GM18870 (cell line): Measurements from ENCODE around the gene RGS21.

Experiments
- ATAC-seq: cut with Tn5 transposase; IDR thresholded peaks from one replicate; pipeline ENCODE4 v1.9.1; 2021; ENCODE audit warnings: moderate library complexity; ENCODE audit not compliant: unreplicated experiment

RGS21 gene

DNA sequence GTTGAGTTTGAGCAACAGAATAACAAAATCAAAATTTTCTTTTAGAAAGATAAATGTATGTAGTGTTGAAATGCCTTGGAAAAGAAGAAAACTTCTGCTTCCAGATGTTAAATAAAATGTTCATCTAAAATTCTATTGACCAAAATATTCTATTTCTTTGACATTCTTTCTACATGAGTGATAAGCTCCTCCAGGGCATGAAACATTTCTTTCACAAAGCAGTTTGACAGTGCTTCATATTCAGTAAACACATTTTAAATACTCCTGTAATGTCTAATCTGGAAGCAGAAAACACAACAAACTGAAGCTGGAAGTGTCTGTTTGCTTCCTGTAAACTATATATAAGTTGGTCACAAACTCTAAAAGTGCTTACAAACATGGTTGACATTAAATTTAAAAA is 61.5 kb downstream of the RGS21 start:
- no peak for ATAC-seq

DNA sequence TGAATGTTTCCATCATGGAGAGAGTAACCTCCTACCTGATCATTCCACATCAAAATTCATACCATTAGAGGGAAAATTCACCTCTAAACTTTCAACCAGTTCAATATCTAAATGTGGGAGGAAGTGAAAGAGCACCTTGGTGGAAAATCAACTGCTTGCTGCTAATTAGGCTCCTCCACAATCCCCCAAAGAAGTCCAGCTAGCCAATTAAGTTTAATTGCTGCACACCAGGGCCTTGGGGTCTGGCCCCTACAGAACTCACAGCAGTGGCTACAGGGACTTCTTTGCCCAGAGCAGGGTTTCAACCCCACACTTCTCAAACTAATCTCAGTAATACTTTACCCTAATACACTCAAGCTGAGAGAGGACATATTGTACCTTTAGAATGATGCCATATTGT is 62.1 kb downstream of the RGS21 start:
- ATAC-seq: no peak

DNA sequence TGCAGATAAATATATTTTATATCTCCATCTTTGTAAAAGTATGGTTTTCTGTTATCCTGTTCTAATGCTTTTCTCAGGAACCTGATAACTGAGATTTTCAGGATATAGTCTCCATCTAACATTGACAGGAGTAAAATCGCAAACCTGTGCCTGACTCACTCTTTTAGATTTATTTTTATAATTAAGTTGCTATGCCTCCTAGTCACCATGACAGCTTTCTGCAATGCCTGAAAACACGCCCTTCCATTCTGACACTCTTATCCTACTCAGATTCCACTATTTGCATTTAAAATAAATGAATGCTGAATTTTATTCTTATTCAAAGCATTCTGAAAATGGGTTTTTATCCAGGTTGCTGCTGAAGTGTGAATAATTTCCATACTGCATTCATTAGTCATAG is 62.8 kb downstream of the RGS21 start:
- no peak for ATAC-seq

DNA sequence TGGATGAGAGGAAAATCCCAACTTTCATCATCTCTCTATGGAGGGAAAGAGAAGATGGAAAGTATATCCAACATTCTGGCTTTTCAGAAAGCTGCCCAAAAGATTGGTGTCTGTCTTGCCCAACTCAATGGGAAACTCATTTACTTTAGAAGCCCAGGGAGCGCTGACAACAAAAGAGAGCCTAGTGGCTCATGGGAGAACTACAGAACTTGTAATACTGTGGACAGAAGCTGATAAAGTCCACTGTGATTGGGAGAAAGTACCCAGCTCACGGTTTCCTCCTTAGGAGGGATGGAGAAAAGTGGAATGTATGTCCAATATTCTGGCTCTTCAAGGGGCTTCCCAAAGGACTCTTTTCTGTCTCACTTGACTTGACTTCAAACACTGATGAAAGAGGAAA is 66.0 kb downstream of the RGS21 start:
- no peak for ATAC-seq

DNA sequence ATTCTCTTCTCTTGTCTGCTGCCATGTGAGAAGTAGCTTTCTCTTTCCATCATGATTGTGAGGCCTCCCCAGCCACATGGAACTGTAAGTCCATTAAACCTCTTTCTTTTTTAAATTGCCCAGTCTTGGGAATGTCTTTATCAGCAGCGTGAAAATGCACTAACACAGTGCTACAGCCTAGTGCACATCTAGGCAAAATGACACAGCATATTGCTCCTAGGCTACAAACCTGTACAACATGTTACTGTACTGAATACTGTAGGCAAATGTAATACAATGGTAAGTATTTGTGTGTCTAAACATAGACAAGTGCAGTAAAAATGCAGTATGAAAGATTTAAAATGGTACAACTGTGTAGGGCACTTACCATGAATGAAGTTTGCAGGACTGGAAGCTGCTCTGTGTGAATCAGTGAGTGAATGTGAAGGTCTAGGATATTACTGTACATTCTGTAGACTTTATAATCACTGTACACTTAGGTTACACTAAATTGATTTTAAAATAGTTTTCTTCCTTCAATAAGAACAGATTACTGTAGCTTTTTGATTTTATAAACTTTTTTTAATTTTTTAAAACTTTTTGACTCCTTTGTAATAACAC is 69.4 kb downstream of the RGS21 start:
- ATAC-seq: no peak

DNA sequence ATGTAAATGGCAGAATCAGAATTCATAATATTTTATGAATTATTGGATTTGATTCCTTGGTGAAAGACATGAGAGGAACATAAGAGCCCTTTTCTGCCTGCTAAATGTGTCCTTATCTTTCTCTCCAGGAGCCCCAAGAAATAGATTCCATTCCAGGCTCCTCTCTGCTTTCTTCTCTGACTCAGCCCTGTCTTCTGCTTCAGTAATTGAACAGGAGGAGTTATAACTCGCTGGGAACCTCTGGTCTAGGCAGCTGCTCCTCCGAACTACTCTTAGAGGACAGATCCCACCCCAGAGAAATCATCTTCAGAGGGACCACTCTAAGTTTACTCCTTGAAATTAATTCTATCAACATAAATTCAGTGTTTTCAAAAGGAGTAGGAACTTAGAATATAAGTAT is 78.4 kb downstream of the RGS21 start:
- no peak for ATAC-seq

DNA sequence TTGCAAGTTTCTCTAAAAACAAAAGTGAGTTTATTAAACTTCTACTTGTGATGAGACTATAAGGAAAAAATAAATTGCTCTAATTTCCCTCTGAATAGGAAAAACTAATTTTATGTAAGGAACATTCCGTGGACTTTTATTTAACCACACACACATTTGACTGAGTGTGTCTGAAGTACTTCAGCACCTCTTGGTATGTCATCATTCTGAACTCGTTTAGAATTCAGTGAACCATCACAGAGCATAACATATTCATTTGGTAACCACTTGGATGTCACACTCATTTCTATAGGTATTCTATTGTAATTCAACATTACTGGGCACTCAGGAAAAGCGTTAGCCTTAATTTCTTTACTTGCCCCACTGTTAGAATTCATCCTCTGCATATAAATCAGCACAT is 79.1 kb downstream of the RGS21 start:
- no peak for ATAC-seq

DNA sequence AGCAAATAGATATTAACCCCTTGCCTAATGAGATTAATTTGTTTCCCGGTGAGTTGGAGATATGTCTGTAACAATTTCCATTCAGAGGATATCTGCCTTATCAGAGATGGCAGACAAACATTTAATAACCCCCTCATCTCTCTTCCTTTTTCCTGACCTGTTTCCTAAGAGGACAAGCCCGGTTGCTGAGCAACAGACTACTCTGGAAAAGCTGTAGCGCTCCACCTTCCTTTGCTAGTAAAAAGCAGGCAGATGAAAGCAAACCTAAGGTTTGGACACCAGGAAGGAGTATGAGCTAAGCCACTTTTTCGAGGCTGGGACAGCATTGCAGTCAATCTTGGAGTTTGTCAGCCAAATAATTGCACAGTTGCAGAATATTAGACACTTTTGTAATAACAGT is 82.4 kb downstream of the RGS21 start:
- ATAC-seq: no peak

DNA sequence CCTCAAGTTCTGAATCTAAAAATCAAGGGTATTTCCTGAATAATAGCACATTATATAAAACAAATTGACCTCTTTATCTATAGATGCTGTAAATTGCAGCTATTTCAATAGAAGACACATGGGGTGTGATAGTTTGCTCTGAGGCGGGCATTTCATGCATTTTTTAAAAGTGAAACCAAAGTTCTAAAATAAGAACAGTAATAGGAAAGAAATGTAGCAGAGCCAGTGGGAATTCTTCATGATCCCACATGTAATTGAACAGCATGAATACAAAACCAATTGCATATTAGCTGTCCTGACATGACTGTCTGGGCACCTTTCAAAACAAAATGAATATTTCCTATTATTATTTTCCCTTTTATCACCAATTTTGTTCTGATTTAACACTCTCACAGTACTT is 85.0 kb downstream of the RGS21 start:
- no peak for ATAC-seq

DNA sequence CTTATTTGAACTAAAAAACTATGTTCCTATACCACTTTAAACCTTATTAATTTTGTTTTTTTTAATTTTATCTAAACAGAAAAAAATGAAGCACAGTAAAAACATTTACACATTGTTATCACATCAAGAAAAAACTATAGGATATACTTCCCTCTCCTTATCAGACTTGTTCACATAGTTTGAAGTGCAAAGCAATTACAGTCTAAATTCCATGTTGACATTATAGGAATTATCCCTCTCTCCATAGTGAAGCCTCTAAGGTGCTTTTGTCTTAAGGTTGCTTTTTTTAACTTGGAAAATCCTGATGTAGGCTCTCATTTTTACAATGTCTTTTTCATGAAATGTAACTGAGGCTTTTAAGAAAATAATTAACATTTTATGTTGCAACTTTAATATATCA is 85.8 kb downstream of the RGS21 start:
- no peak for ATAC-seq

DNA sequence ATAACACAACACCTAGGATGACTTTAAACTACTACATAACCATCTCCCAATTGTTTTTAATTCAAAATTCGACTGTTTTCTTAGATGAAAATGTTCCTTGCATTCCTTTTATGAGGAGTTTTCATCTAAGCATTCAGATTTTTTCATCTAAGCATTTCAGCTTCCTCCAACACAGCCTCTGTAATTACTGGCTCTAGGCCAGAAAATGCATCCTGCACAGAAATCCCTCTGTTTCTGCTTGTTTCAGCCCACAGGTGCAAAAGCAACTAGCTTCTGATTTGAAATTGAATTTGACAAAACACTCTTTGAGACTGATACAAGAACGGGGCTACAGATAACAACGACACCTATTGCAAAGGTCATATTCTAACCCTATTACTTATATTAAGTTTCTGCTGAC is 90.4 kb downstream of the RGS21 start:
- ATAC-seq: no peak
